Esophagus (tissue), 2 donors: ENCODE results near the gene RAB3IP. TPM values are rescaled to one million over a fixed set of nuclear protein-coding genes. Genes with fewer than 3 reads are reported as not detected.
"Not testable (repeated sequence)": the region's sequence is repeated elsewhere in the genome, so short reads cannot be mapped to it uniquely, and the experiment has no call there.

Experiments used
- H3K27ac ChIP-seq, 2 donors: one replicate each; pipeline ENCODE4 v1.5.1; 2013; ENCODE audit warnings: low read depth in 2 of 2, mild to moderate bottlenecking in 2 of 2, inconsistent platforms in 1 of 2, low read length in 1 of 2, moderate library complexity in 1 of 2
- H3K27me3 ChIP-seq, 2 donors: one replicate each; pipeline ENCODE4 v1.6.1; 2013; ENCODE audit warnings: low read length in 2 of 2, control low read depth in 1 of 2, mild to moderate bottlenecking in 1 of 2; ENCODE audit not compliant: insufficient read depth in 2 of 2, control insufficient read depth in 1 of 2
- H3K36me3 ChIP-seq, 2 donors: one replicate each; pipeline ENCODE4 v1.6.1; 2013; ENCODE audit warnings: low read length in 1 of 2; ENCODE audit not compliant: control insufficient read depth in 2 of 2, insufficient read depth in 2 of 2
- H3K4me1 ChIP-seq, 2 donors: one replicate each; pipeline ENCODE4 v1.6.1; 2013; ENCODE audit warnings: low read length in 1 of 2; ENCODE audit not compliant: control insufficient read depth in 2 of 2, insufficient read depth in 2 of 2
- H3K4me3 ChIP-seq, 2 donors: one replicate each; pipeline ENCODE4 v1.5.1; 2013; ENCODE audit warnings: low read length in 2 of 2, mild to moderate bottlenecking in 2 of 2, low read depth in 1 of 2, moderate library complexity in 1 of 2
- H3K9me3 ChIP-seq, 2 donors: one replicate each; pipeline ENCODE4 v1.6.1; 2013; ENCODE audit warnings: mild to moderate bottlenecking in 2 of 2, low read depth in 1 of 2, low read length in 1 of 2, moderate library complexity in 1 of 2; ENCODE audit not compliant: control insufficient read depth in 2 of 2, insufficient read depth in 1 of 2
- WGBS, 2 donors: extraction: QIAGEN DNeasy Blood & Tissue Kit; methylation state at CpG; one replicate each; pipeline ENCODE4 v1.1.7; 2013; 5-methylcytosine and 5-hydroxymethylcytosine counted together
- polyA plus RNA-seq, 2 donors: library from polyadenylated mRNA; stranded (reverse); fragments of 200-250 nt; gene quantifications; one replicate each; pipeline ENCODE4 v1.2.3, GENCODE V29; 2013
- donor health status: healthy with polysubstance abuse.
- donor health status: Bipolar disorder and iron deficiency.

RAB3IP gene
- polyA plus RNA-seq, 2 donors = 8.3 to 11.7 TPM

DNA sequence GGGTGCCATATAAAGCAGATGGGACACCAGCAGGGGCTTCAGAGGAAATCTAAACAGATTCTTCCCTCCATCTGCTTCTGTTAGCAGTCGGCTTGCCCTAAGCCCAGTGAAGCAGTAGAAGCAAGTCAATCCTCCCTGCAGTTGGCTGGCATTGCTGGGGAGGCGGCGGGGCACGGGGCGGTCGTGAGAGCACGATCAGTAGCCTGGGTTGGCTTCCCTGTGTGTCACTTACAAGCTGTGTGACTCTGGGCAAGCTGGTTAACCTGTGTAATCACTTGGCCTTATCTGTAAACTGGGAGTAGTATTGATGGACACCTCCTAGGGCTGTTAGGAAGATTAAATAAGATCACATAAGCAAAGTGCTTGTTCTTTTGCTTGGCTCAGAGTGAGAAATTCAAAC is 105.8 kb downstream of the RAB3IP start:
- H3K27ac ChIP-seq = no peak overlapping the region
- no peaks in the 10 kb centered on the region for H3K9me3 ChIP-seq
- no peaks in the 10 kb centered on the region for H3K36me3 ChIP-seq
- H3K4me3 ChIP-seq = no peak overlapping the region
- WGBS, 2 donors = 88 to 89% methylated on average over 7 of the region's 7 CpGs
- no peaks in the 10 kb centered on the region for H3K4me1 ChIP-seq
- no peaks in the 10 kb centered on the region for H3K27me3 ChIP-seq

GRCh38 chr12:69844836-69845235 is 106.2 kb downstream of the RAB3IP start:
- no peak overlapping the region for H3K27ac ChIP-seq
- no peaks in the 10 kb centered on the region for H3K9me3 ChIP-seq
- no peaks in the 10 kb centered on the region for H3K36me3 ChIP-seq
- no peak overlapping the region for H3K4me3 ChIP-seq
- no peaks in the 10 kb centered on the region for H3K4me1 ChIP-seq
- WGBS, 2 donors = 81 to 86% methylated on average over 4 of the region's 4 CpGs
- no peaks in the 10 kb centered on the region for H3K27me3 ChIP-seq

- Histone ChIP-seq H3K27me3 (no peaks in the 10 kb centered on the region), H3K27ac (no peak overlapping the region), H3K4me1 (no peaks in the 10 kb centered on the region), H3K9me3 (no peaks in the 10 kb centered on the region), H3K4me3 (no peak overlapping the region), H3K36me3 (no peaks in the 10 kb centered on the region)
Observed at GRCh38 chr12:69846976-69847375, 108.3 kb downstream of the RAB3IP start.

- H3K27ac ChIP-seq = no peak overlapping the region
- no peaks in the 10 kb centered on the region for H3K36me3 ChIP-seq
- H3K9me3 ChIP-seq = no peaks in the 10 kb centered on the region
- 92 to 94% methylated on average over 2 of the region's 2 CpGs for WGBS, 2 donors
- H3K27me3 ChIP-seq = no peaks in the 10 kb centered on the region
- H3K4me1 ChIP-seq = no peaks in the 10 kb centered on the region
- no peak overlapping the region for H3K4me3 ChIP-seq
Observed at GRCh38 chr12:69851976-69852375, 113.3 kb downstream of the RAB3IP start.

DNA sequence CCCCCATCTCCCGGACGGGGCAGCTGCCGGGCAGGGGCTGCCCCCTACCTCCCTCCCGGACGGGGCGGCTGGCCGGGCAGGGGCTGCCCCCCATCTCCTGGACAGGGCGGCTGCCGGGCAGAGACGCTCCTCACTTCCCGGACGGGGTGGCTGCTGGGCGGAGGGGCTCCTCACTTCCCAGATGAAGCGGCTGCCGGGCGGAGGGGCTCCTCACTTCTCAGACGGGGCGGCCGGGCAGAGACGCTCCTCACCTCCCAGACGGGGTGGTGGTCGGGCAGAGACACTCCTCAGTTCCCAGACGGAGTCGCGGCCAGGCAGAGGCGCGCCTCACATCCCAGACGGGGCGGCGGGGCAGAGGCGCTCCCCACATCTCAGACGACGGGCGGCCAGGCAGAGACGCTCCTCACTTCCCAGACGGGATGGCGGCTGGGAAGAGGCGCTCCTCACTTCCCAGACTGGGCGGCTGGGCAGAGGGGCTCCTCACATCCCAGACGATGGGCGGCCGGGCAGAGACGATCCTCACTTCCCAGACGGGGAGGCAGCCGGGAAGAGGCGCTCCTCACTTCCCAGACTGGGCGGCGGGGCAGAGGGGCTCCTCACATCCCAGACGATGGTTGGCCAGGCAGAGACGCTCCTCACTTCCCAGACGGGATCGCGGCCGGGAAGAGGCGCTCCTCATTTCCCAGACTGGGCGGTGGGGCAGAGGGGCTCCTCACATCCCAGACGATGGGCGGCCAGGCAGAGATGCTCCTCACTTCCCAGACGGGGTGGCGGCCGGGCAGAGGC is 114.7 kb downstream of the RAB3IP start:
- H3K36me3 ChIP-seq, H3K4me1 ChIP-seq, H3K27me3 ChIP-seq, H3K4me3 ChIP-seq, H3K9me3 ChIP-seq, H3K27ac ChIP-seq: not testable (repeated sequence)
- WGBS, 2 donors = 96 to 97% methylated on average over 52 to 61 of the region's 61 CpGs

GRCh38 chr12:69866698-69867097 is 128.0 kb downstream of the RAB3IP start:
- H3K4me1 ChIP-seq = no peaks in the 10 kb centered on the region
- H3K27me3 ChIP-seq = no peaks in the 10 kb centered on the region
- H3K27ac ChIP-seq = no peak overlapping the region
- no peaks in the 10 kb centered on the region for H3K9me3 ChIP-seq
- WGBS, 2 donors = 51 to 72% methylated on average over 4 of the region's 4 CpGs
- H3K36me3 ChIP-seq = no peaks in the 10 kb centered on the region
- H3K4me3 ChIP-seq = no peak overlapping the region

GRCh38 chr12:69868695-69869094 is 130.0 kb downstream of the RAB3IP start:
- H3K27ac ChIP-seq = no peak overlapping the region
- no peaks in the 10 kb centered on the region for H3K27me3 ChIP-seq
- no peak overlapping the region for H3K4me3 ChIP-seq
- WGBS, 2 donors = 90 to 95% methylated on average over 9 of the region's 9 CpGs
- H3K36me3 ChIP-seq = no peaks in the 10 kb centered on the region
- no peaks in the 10 kb centered on the region for H3K4me1 ChIP-seq
- no peaks in the 10 kb centered on the region for H3K9me3 ChIP-seq

GRCh38 chr12:69872804-69873203 is 134.1 kb downstream of the RAB3IP start:
- no peaks in the 10 kb centered on the region for H3K4me1 ChIP-seq
- WGBS, 2 donors = 35 to 42% methylated on average over 3 of the region's 3 CpGs
- no peaks in the 10 kb centered on the region for H3K9me3 ChIP-seq
- no peaks in the 10 kb centered on the region for H3K27me3 ChIP-seq
- no peaks in the 10 kb centered on the region for H3K36me3 ChIP-seq
- no peak overlapping the region for H3K4me3 ChIP-seq
- H3K27ac ChIP-seq = no peak overlapping the region
